WTC11 (cell line): ENCODE measurements around the gene GLB1L2. TPM values are rescaled to one million over a fixed set of nuclear protein-coding genes. Genes with fewer than 3 reads are reported as not detected.

Source experiments
- ATAC-seq: fragments of 200-7000 bp; cut with Tn5 transposase; 2 replicates; pipeline ENCODE4 v1.10.0; 2021; ENCODE audit warnings: mild to moderate bottlenecking, moderate library complexity
- CTCF ChIA-PET: fragments of 300-600 bp; sonication (Branson Sonifier 250); formaldehyde crosslinking; loops from one replicate; lab custom pipeline; 2021; ENCODE audit warnings: antibody characterized with exemption; lab: Charles Lee
- POLR2A ChIA-PET: fragments of 350-600 bp; sonication (Branson Sonifier 250); formaldehyde crosslinking; loops from one replicate; lab custom pipeline; 2021; ENCODE audit warnings: antibody characterized with exemption; lab: Charles Lee
- DNase-seq: peaks from one replicate; pipeline ENCODE4 v3.0.0; 2021; ENCODE audit warnings: low spot score
- H3K27ac Mint-ChIP-seq: 2 replicates; pipeline ENCODE4 v1.8.0; 2021; ENCODE audit warnings: mixed read lengths
- H3K27me3 Mint-ChIP-seq: 2 replicates; pipeline ENCODE4 v1.8.0; 2021; ENCODE audit warnings: low read depth, mild to moderate bottlenecking, moderate library complexity, mixed read lengths
- H3K36me3 Mint-ChIP-seq: 2 replicates; pipeline ENCODE4 v1.8.0; 2021; ENCODE audit warnings: mixed read lengths
- H3K4me1 Mint-ChIP-seq: 2 replicates; pipeline ENCODE4 v1.8.0; 2022; ENCODE audit warnings: mixed read lengths
- H3K4me3 Mint-ChIP-seq: 2 replicates; pipeline ENCODE4 v1.8.0; 2021; ENCODE audit warnings: mild to moderate bottlenecking, moderate library complexity, mixed read lengths
- H3K9me3 Mint-ChIP-seq: 2 replicates; pipeline ENCODE4 v1.8.0; 2021; ENCODE audit warnings: mixed read lengths
- ATF1 ChIP-seq: sonication (generic); formaldehyde crosslinking; IDR thresholded peaks from 2 replicates; pipeline ENCODE4 v1.8.1; 2023; ENCODE audit warnings: mild to moderate bottlenecking, moderate library complexity, missing genetic modification reagents
- CBFB ChIP-seq: sonication (generic); formaldehyde crosslinking; IDR thresholded peaks from 2 replicates; pipeline ENCODE4 v1.8.1; 2022; ENCODE audit warnings: mild to moderate bottlenecking, low read depth, missing genetic modification reagents
- CREM ChIP-seq: sonication (generic); formaldehyde crosslinking; IDR thresholded peaks from 2 replicates; pipeline ENCODE4 v1.8.1; 2022; ENCODE audit warnings: mild to moderate bottlenecking, missing genetic modification reagents, moderate library complexity
- E2F5 ChIP-seq: sonication (generic); formaldehyde crosslinking; IDR thresholded peaks from 2 replicates; pipeline ENCODE4 v1.8.1; 2022; ENCODE audit warnings: mild to moderate bottlenecking, moderate library complexity, missing genetic modification reagents
- FOXJ3 ChIP-seq: sonication (generic); formaldehyde crosslinking; IDR thresholded peaks from 2 replicates; pipeline ENCODE4 v1.9.0; 2021; ENCODE audit warnings: missing genetic modification reagents, mild to moderate bottlenecking, borderline replicate concordance
- GABPB1 ChIP-seq: sonication (generic); formaldehyde crosslinking; IDR thresholded peaks from 2 replicates; pipeline ENCODE4 v1.8.1; 2023; ENCODE audit warnings: mild to moderate bottlenecking, missing genetic modification reagents
- GRHL2 ChIP-seq: fragments of 250-450 bp; sonication (Bioruptor Pico); IDR thresholded peaks from 2 replicates; pipeline ENCODE4 v1.8.0; 2022; ENCODE audit warnings: mild to moderate bottlenecking, moderate library complexity; ENCODE audit not compliant: insufficient replicate concordance, severe bottlenecking
- HMGA2 ChIP-seq: fragments of 250-450 bp; sonication (Bioruptor Pico); IDR thresholded peaks from 2 replicates; pipeline ENCODE4 v1.4.0; 2021; ENCODE audit warnings: mild to moderate bottlenecking, moderate library complexity
- HMGXB4 ChIP-seq: sonication (generic); formaldehyde crosslinking; IDR thresholded peaks from 2 replicates; pipeline ENCODE4 v1.8.1; 2023; ENCODE audit warnings: mild to moderate bottlenecking, moderate library complexity, missing genetic modification reagents
- NFATC4 ChIP-seq: fragments of 250-450 bp; sonication (Bioruptor Pico); IDR thresholded peaks from 2 replicates; pipeline ENCODE4 v1.9.0; 2021; ENCODE audit warnings: mild to moderate bottlenecking
- NFE2L1 ChIP-seq: sonication (generic); formaldehyde crosslinking; IDR thresholded peaks from 2 replicates; pipeline ENCODE4 v1.8.1; 2023; ENCODE audit warnings: missing genetic modification reagents
- NFYB ChIP-seq: sonication (generic); formaldehyde crosslinking; conservative IDR thresholded peaks from 2 replicates; pipeline ENCODE4 v1.8.0; 2022; ENCODE audit warnings: low read depth, missing genetic modification reagents
- NR2C2 ChIP-seq: sonication (generic); formaldehyde crosslinking; IDR thresholded peaks from 2 replicates; pipeline ENCODE4 v1.8.0; 2022; ENCODE audit warnings: mild to moderate bottlenecking, missing genetic modification reagents
- SOX15 ChIP-seq: fragments of 250-450 bp; sonication (Bioruptor Pico); IDR thresholded peaks from 2 replicates; pipeline ENCODE4 v1.9.0; 2021; ENCODE audit warnings: mild to moderate bottlenecking
- TEAD1 ChIP-seq: sonication (generic); formaldehyde crosslinking; IDR thresholded peaks from 2 replicates; pipeline ENCODE4 v1.8.0; 2022; ENCODE audit warnings: mild to moderate bottlenecking, missing genetic modification reagents
- ZBTB21 ChIP-seq: sonication (generic); formaldehyde crosslinking; IDR thresholded peaks from 2 replicates; pipeline ENCODE4 v1.8.1; 2023; ENCODE audit warnings: mild to moderate bottlenecking, missing genetic modification reagents, borderline replicate concordance
- ZNF396 ChIP-seq: fragments of 250-450 bp; sonication (Bioruptor Pico); IDR thresholded peaks from 2 replicates; pipeline ENCODE4 v1.8.0; 2021; ENCODE audit warnings: mild to moderate bottlenecking, moderate library complexity, borderline replicate concordance
- ZNF423 ChIP-seq: fragments of 250-450 bp; sonication (Bioruptor Pico); IDR thresholded peaks from 2 replicates; pipeline ENCODE4 v2.1.2; 2022; ENCODE audit warnings: mild to moderate bottlenecking, moderate library complexity
- total RNA-seq: library from RNA; stranded (reverse); gene quantifications from 3 replicates; pipeline ENCODE4 v1.2.3, GENCODE V29; 2021
- TF ChIP-seq, protein P1 (sequence below): sonication (generic); formaldehyde crosslinking; conservative IDR thresholded peaks from 2 replicates; pipeline ENCODE4 v1.8.1; 2023; ENCODE audit warnings: mild to moderate bottlenecking, low read depth, missing genetic modification reagents, moderate library complexity
- TF ChIP-seq, protein P2 (sequence below): sonication (generic); formaldehyde crosslinking; IDR thresholded peaks from 2 replicates; pipeline ENCODE4 v1.8.0; 2022; ENCODE audit warnings: mild to moderate bottlenecking, missing genetic modification reagents
- TF ChIP-seq, protein P3 (sequence below): fragments of 250-450 bp; sonication (Bioruptor Pico); IDR thresholded peaks from 2 replicates; pipeline ENCODE4 v1.9.0; 2021; ENCODE audit warnings: mild to moderate bottlenecking

GLB1L2 gene
- total RNA-seq, 1 experiment from 2014 or later, result 6.0 TPM

GRCh38 chr11:134405436-134405835 is 73.6 kb downstream of the GLB1L2 start (continued):
- no peak for TF ChIP-seq HMGXB4 (CRISPR knock-in tag)
- TF ChIP-seq GABPB1 (CRISPR knock-in tag), result no peak
- TF ChIP-seq CBFB (CRISPR knock-in tag), result no peak
- TF ChIP-seq, protein P1, sequence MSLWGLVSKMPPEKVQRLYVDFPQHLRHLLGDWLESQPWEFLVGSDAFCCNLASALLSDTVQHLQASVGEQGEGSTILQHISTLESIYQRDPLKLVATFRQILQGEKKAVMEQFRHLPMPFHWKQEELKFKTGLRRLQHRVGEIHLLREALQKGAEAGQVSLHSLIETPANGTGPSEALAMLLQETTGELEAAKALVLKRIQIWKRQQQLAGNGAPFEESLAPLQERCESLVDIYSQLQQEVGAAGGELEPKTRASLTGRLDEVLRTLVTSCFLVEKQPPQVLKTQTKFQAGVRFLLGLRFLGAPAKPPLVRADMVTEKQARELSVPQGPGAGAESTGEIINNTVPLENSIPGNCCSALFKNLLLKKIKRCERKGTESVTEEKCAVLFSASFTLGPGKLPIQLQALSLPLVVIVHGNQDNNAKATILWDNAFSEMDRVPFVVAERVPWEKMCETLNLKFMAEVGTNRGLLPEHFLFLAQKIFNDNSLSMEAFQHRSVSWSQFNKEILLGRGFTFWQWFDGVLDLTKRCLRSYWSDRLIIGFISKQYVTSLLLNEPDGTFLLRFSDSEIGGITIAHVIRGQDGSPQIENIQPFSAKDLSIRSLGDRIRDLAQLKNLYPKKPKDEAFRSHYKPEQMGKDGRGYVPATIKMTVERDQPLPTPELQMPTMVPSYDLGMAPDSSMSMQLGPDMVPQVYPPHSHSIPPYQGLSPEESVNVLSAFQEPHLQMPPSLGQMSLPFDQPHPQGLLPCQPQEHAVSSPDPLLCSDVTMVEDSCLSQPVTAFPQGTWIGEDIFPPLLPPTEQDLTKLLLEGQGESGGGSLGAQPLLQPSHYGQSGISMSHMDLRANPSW, result no peak

DNA sequence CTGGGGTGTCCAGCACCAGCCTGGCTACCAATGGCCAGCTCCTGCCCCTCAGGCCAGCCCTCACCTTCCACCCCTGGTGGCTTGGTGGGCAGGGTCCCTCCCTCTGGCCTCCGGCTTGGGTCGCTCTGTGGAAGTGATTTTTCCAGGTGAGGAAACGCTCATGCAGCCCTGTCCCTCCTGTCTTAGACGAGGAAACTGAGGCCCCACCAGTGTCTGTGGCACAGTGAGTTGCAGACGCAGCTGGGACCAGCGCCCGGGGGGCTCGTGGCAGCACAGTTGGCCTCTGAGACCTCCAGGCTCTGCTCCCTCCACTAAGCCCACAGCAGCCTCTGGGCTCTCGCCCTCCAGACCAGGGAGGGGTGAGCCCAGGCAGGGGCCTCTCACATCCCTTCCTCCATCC is 74.1 kb downstream of the GLB1L2 start:
- DNase-seq, result no peak
- ChIA-PET CTCF (no interaction called here), POLR2A (no interaction called here)
- Mint-ChIP-seq H3K4me1 (peaks cover 35% of the 10 kb centered on the region), H3K4me3 (no peak overlapping the region), H3K27ac (peak overlapping the region; percentile 76; the same call in 1 of the 2 replicates), H3K27me3 (no peaks in the 10 kb centered on the region; the same call in 1 of the 2 replicates), H3K9me3 (peaks cover 5% of the 10 kb centered on the region), H3K36me3 (peaks cover 5% of the 10 kb centered on the region)
- TF ChIP-seq E2F5 (CRISPR knock-in tag) (no peak), NFATC4 (no peak), SOX15 (CRISPR knock-in tag) (no peak), ZBTB21 (CRISPR knock-in tag) (no peak), NFYB (CRISPR knock-in tag) (no peak), ZNF423 (CRISPR knock-in tag) (no peak), CREM (no peak)
- TF ChIP-seq, protein P1, result no peak
- no peak for ATAC-seq

DNA sequence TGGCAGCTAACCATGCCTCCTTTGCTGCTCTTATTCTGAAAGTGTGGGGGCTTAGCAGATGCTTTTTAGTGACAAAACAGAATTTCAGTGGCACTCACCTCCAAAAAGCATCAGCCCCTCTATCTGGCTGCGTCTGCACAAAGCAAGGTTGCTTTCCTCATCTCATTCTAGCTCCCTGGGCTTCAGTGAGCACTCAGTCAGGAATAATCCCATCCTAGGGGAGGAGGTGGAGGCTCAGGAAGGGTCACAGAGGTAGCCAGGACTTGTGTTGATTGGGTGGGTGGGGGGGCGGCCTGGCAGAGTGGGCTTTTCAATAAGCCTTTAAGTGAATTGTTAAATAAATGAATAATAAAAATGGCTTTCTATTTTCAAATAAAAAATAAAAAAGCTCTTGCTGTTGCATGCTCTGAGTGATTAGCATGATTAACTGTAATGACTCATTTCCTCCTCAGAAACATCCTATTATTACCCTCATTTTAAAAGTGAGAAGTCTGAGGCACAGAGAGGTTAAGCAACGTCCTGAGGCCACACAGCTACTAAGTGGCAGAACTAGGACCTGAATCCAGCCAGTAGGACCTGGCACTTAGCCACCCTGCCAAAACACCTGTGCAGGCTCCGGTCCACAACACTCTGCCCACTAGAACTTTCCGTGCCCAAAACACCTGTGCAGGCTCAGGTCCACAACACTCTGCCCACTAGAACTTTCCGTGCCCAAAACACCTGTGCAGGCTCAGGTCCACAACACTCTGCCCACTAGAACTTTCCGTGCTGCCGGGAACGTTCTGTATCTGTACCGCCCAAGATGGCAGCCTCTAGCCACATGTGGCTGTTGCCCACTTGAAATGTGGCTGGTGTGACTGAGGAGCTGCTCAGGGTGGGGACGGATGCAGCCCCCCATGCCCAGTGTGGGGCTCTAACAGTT is 74.7 kb downstream of the GLB1L2 start:
- ChIA-PET CTCF (no interaction called here), POLR2A (no interaction called here)
- ATAC-seq, result no peak
- Mint-ChIP-seq H3K4me3 (no peak overlapping the region), H3K4me1 (peaks cover 39% of the 10 kb centered on the region), H3K9me3 (no peaks in the 10 kb centered on the region), H3K27ac (peak overlapping the region; percentile 76; the same call in 1 of the 2 replicates), H3K27me3 (peaks cover 3% of the 10 kb centered on the region; the same call in 1 of the 2 replicates), H3K36me3 (no peaks in the 10 kb centered on the region)
- no peak for DNase-seq
- TF ChIP-seq, protein P2, sequence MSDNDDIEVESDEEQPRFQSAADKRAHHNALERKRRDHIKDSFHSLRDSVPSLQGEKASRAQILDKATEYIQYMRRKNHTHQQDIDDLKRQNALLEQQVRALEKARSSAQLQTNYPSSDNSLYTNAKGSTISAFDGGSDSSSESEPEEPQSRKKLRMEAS, result no peak
- TF ChIP-seq FOXJ3 (CRISPR knock-in tag) (no peak), ATF1 (CRISPR knock-in tag) (no peak), GRHL2 (CRISPR knock-in tag) (no peak), ZNF396 (CRISPR knock-in tag) (no peak), TEAD1 (CRISPR knock-in tag) (no peak), NR2C2 (CRISPR knock-in tag) (no peak), NFE2L1 (CRISPR knock-in tag) (no peak), CREM (no peak), HMGA2 (CRISPR knock-in tag) (no peak), CBFB (CRISPR knock-in tag) (no peak)
- TF ChIP-seq, protein P1, result no peak
- TF ChIP-seq, protein P3, sequence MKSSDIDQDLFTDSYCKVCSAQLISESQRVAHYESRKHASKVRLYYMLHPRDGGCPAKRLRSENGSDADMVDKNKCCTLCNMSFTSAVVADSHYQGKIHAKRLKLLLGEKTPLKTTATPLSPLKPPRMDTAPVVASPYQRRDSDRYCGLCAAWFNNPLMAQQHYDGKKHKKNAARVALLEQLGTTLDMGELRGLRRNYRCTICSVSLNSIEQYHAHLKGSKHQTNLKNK (CRISPR knock-in tag), result no peak
